ENCODE measurements around the gene NUCKS1.

DNA sequence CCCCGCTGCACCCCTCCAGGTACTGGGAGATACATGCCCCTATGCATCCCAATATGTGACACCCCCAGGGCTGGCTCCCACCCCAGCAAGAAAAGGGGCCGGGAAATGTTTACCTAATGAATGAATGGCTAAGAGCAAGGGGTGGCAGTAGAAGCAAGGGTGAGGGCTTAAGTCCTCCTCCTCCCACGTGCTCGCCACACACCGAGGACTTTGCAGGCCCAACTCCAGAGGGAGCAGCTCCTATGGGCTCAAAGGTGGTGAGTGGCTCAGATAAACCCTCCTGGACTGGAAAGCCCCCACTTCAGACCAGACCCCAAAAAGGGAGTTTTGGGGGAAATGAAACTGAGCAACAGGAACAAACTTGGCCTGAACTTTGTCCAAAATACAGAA lies 81.0 kb downstream of the NUCKS1 start:
- TF ChIP-seq, protein P1, sequence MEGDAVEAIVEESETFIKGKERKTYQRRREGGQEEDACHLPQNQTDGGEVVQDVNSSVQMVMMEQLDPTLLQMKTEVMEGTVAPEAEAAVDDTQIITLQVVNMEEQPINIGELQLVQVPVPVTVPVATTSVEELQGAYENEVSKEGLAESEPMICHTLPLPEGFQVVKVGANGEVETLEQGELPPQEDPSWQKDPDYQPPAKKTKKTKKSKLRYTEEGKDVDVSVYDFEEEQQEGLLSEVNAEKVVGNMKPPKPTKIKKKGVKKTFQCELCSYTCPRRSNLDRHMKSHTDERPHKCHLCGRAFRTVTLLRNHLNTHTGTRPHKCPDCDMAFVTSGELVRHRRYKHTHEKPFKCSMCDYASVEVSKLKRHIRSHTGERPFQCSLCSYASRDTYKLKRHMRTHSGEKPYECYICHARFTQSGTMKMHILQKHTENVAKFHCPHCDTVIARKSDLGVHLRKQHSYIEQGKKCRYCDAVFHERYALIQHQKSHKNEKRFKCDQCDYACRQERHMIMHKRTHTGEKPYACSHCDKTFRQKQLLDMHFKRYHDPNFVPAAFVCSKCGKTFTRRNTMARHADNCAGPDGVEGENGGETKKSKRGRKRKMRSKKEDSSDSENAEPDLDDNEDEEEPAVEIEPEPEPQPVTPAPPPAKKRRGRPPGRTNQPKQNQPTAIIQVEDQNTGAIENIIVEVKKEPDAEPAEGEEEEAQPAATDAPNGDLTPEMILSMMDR (IDR thresholded peaks at IDR 0.05): no peak
- TF ChIP-seq POLR2A (IDR thresholded peaks at IDR 0.05): no peak

Measured in esophagus squamous epithelium (tissue), 4 donors.